Ishikawa (cell line): Measurements from ENCODE around the gene FGF4.

Source experiments
- CEBPB ChIP-seq: IDR thresholded peaks from 2 replicates; pipeline ENCODE4 v1.6.1; 2012
- CREB1 ChIP-seq: IDR thresholded peaks from 2 replicates; pipeline ENCODE4 v1.6.1; 2012; ENCODE audit warnings: low read depth
- EGR1 ChIP-seq: IDR thresholded peaks from 2 replicates; pipeline ENCODE4 v1.6.1; 2012
- EP300 ChIP-seq: IDR thresholded peaks from 2 replicates; pipeline ENCODE4 v1.6.1; 2012; ENCODE audit warnings: borderline replicate concordance
- FOXM1 ChIP-seq: IDR thresholded peaks from 2 replicates; pipeline ENCODE4 v1.6.1; 2012; ENCODE audit warnings: low read depth, borderline replicate concordance
- NFIC ChIP-seq: IDR thresholded peaks from 2 replicates; pipeline ENCODE4 v1.6.1; 2012
- RAD21 ChIP-seq: IDR thresholded peaks from 2 replicates; pipeline ENCODE4 v1.6.1; 2012; ENCODE audit warnings: low read depth
- TAF1 ChIP-seq: IDR thresholded peaks from 2 replicates; pipeline ENCODE4 v1.6.1; 2012; ENCODE audit warnings: low read depth, mild to moderate bottlenecking
- TCF12 ChIP-seq: IDR thresholded peaks from 2 replicates; pipeline ENCODE4 v1.6.1; 2012; ENCODE audit warnings: low read depth
- TEAD4 ChIP-seq: IDR thresholded peaks from 2 replicates; pipeline ENCODE4 v1.6.1; 2012
- YY1 ChIP-seq: IDR thresholded peaks from 2 replicates; pipeline ENCODE4 v1.6.1; 2012; ENCODE audit warnings: low read depth
- ZBTB7A ChIP-seq: IDR thresholded peaks from 2 replicates; pipeline ENCODE4 v1.6.1; 2012; ENCODE audit warnings: low read depth
- TF ChIP-seq, protein P1 (sequence below): IDR thresholded peaks from 2 replicates; pipeline ENCODE4 v1.6.1; 2012
- TF ChIP-seq, protein P2 (sequence below): IDR thresholded peaks from 2 replicates; pipeline ENCODE4 v1.6.1; 2012
- TF ChIP-seq, protein P3 (sequence below): IDR thresholded peaks from 2 replicates; pipeline ENCODE4 v1.6.1; 2012; ENCODE audit warnings: low read depth, mild to moderate bottlenecking

The FGF4 gene

DNA sequence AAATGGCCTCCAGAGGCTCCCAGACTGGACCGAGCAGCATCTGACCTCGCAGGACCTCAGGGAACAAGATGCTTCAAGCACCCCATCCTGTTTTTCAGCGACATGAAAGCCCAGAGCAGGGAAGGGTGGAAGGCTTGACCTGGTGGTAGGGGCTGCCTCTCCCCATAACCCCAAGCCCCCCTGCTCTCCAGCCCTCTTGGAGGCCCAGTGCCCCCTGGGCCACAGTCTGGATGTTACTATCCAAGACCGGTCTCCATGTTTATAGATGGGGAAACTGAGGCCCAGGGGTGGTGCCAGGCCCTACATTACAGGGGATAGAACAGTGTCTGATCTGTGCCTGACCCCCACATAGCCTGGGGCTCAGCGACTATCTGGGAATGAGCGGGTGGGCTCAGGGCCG lies 37.1 kb upstream of the FGF4 start:
- TF ChIP-seq CREB1 (no peak), RAD21 (no peak), TAF1 (no peak), TEAD4 (no peak), CEBPB (no peak), EGR1 (no peak), ZBTB7A (no peak), NFIC (no peak), FOXM1 (no peak), YY1 (no peak), TCF12 (no peak), EP300 (no peak)
- TF ChIP-seq, protein P1, sequence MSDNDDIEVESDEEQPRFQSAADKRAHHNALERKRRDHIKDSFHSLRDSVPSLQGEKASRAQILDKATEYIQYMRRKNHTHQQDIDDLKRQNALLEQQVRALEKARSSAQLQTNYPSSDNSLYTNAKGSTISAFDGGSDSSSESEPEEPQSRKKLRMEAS, result no peak
- TF ChIP-seq, protein P2, sequence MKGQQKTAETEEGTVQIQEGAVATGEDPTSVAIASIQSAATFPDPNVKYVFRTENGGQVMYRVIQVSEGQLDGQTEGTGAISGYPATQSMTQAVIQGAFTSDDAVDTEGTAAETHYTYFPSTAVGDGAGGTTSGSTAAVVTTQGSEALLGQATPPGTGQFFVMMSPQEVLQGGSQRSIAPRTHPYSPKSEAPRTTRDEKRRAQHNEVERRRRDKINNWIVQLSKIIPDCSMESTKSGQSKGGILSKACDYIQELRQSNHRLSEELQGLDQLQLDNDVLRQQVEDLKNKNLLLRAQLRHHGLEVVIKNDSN, result no peak
- TF ChIP-seq, protein P3, sequence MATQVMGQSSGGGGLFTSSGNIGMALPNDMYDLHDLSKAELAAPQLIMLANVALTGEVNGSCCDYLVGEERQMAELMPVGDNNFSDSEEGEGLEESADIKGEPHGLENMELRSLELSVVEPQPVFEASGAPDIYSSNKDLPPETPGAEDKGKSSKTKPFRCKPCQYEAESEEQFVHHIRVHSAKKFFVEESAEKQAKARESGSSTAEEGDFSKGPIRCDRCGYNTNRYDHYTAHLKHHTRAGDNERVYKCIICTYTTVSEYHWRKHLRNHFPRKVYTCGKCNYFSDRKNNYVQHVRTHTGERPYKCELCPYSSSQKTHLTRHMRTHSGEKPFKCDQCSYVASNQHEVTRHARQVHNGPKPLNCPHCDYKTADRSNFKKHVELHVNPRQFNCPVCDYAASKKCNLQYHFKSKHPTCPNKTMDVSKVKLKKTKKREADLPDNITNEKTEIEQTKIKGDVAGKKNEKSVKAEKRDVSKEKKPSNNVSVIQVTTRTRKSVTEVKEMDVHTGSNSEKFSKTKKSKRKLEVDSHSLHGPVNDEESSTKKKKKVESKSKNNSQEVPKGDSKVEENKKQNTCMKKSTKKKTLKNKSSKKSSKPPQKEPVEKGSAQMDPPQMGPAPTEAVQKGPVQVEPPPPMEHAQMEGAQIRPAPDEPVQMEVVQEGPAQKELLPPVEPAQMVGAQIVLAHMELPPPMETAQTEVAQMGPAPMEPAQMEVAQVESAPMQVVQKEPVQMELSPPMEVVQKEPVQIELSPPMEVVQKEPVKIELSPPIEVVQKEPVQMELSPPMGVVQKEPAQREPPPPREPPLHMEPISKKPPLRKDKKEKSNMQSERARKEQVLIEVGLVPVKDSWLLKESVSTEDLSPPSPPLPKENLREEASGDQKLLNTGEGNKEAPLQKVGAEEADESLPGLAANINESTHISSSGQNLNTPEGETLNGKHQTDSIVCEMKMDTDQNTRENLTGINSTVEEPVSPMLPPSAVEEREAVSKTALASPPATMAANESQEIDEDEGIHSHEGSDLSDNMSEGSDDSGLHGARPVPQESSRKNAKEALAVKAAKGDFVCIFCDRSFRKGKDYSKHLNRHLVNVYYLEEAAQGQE, result no peak

DNA sequence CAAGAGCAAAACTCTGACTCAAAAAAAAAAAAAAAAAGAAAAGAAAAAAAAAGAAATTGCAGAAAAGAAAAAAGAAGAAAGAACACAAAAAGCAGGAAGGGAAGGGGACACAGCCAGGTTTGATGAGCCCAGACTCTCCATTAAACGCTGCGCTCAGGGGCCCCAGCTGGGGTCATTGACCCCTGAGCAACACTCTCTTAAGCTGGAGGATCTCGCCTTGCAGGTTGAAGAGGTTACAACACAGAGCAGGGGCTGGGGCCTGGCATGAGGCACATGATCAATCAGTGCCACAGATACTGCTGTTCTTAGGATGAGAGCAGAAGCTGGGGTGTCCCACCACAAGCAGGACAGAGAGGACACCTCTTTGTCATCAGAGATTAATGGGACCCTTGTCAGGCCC lies 36.3 kb upstream of the FGF4 start:
- TF ChIP-seq TAF1, result no peak
- TF ChIP-seq TCF12, result no peak
- TF ChIP-seq ZBTB7A, result no peak
- no peak for TF ChIP-seq YY1
- no peak for TF ChIP-seq NFIC
- TF ChIP-seq CEBPB, result no peak
- TF ChIP-seq CREB1, result no peak
- TF ChIP-seq, protein P2, result no peak
- TF ChIP-seq, protein P3, result no peak
- TF ChIP-seq RAD21, result no peak
- TF ChIP-seq EGR1, result no peak
- no peak for TF ChIP-seq TEAD4
- TF ChIP-seq FOXM1, result no peak
- TF ChIP-seq EP300, result no peak
- TF ChIP-seq, protein P1, result no peak

DNA sequence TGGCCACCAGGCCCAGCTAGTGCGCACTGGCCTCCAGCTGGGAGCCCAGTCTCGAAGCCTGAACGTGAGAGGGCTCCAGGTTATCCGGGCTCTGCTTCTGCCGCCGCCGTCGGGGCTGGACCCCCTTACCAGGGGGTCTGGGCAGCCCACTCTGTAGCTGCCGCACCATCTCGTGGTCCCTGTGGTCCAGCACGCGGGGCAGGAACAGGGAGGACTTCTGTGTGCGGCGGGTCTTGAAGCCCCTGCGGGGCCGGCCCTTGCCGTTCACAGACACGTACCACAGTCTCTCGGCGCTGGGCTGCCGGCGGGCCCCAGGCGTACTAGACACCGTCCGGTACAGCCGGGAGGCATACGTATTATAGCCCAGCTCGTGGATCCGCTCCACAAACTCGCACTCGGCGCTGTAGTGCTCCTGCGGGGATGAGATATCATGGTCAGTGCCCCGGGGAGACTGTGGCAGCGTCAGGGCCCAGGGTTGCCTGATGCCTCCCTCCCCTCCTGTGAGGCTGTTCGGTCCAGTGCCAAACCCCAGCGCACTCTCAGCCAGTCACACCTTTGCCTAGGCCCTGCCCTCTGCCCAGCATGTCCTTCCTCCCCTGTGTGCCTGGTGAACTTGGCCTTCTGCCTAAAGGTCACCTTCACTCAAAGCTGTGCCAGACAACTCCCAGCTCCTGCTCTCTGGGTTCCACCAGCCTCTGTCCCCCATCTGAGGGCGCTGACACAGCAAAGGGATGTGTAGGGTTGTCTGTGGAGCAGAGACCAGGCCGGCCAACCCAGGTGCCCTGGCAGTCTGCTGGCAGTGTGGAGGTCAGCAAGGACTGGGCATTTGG lies 35.4 kb upstream of the FGF4 start:
- TF ChIP-seq TAF1 (no peak), FOXM1 (no peak), RAD21 (no peak), NFIC (no peak), CEBPB (no peak), TCF12 (no peak), TEAD4 (no peak), YY1 (no peak)
- TF ChIP-seq, protein P1, result no peak

DNA sequence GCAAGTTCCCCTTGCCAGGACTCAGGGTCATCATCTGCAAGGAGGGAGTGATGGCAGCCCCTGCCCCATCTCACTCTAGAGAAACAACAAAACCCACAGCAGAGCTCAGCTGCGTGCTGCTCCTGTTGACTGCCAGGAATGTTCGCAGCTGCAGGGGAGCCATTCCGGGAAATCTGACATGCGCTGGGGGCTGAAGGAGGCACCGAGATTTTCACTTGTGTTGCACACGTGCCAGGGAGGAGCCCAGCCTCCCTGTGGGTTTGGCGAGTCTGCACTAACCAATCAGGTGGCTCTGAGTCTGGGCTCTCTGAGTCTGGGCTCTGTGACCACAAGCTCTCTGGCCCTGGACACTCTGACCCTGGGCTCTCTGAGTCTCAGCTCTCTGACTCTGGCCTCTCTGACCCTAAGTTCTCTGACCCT lies 33.5 kb upstream of the FGF4 start:
- TF ChIP-seq, protein P1, result peak; percentile 68
- TF ChIP-seq, protein P2, result peak; percentile 50
- TF ChIP-seq TAF1, result no peak
